GM18861 (cell line): ENCODE measurements around the gene MRPS18B.
"Not testable (repeated sequence)": the region's sequence is repeated elsewhere in the genome, so short reads cannot be mapped to it uniquely, and the experiment has no call there.

Experiments used
- ATAC-seq: cut with Tn5 transposase; IDR thresholded peaks from one replicate; pipeline ENCODE4 v1.9.1; 2021; ENCODE audit not compliant: unreplicated experiment

MRPS18B gene

DNA sequence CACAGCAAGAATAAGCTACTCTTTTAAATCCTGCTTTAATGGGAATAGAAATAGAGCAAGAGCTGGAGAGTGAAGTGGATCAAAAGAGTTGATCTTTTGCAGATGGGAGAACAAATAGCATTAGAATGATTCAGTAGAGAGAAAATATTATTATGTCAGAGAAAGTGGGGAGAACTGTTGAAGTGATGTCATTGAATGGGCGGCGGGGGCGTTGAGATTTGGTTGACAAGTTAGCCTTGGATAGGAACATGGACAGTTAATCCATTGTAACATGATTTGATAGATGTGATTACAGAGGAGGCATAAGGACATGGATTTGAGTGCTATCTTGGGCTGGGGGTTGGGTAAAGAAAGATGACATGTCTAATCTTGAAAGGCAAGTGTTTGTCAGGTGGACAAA, 18.2 kb downstream of the MRPS18B start:
- ATAC-seq: no peak

- no peak for ATAC-seq
Measured at GRCh38 chr6:30640481-30640880, 22.8 kb downstream of the MRPS18B start.

DNA sequence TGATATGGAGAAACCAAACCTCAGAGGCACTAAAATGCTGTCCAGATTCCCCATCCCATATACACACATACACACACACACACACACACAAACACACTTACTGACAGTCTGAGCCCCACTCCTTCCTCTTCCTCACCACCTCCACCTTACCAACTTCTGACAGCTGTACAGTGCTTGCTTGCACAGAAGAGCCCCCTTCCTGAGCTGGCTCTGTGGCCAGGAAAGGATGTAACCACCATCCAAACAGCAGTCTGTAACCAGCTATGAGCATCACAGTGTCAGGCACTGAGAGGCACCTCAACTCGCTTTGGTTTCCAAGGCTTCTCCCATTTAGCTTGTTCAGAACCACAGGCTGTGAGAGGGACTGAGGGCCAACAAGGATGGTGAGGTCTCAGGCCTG, 23.4 kb downstream of the MRPS18B start:
- ATAC-seq: no peak

- ATAC-seq: no peak
Measured at GRCh38 chr6:30643656-30644055, 26.0 kb downstream of the MRPS18B start.

DNA sequence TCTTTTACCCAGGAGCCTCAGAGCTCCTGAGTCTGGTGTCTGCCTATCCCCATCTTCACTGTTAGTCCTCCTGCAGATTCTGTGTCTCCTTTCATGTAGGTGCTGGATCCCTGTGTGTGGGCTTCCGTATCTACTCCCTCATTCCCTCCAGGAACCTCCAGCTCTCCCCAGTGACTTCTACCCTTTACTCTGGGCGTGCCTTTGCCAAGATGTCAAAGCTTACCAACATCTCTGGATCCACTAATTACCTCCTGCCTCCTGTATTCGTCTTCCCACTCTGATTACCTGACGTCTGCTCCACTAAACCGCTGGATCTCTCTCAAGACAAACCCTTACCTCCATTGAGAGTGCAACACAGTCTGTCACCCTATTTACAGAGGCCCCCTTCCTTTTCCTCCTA, 27.1 kb downstream of the MRPS18B start:
- no peak for ATAC-seq

DNA sequence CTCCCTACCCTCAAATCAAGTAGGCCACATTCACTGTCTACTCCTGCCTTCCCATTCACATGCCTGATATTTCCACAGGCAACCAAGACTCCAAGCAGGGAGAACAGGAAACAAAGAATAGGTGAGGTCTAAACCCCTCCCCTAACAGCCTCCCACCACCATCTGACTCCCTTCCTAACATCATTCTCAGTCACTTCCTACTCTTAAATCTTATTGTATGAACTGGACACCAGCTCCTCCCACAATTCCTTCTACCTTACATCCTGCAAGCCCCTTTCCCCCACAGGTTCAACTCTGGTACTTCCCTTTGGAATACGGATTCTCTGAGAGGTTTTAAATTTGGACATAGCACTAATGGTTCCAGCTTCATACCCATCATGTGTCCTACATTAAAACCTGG, 28.3 kb downstream of the MRPS18B start:
- ATAC-seq: no peak

GRCh38 chr6:30646450-30647241, 29.0 kb downstream of the MRPS18B start, which contains the start of gene C6orf136:
TSS of gene C6orf136 (plus strand) at chr6:30647133. CDS start at chr6:30647232, 99 bp downstream.
- ATAC-seq: peak; percentile 36

- peak; percentile 49 for ATAC-seq
Measured at GRCh38 chr6:30647242-30648116, 29.8 kb downstream of the MRPS18B start.

DNA sequence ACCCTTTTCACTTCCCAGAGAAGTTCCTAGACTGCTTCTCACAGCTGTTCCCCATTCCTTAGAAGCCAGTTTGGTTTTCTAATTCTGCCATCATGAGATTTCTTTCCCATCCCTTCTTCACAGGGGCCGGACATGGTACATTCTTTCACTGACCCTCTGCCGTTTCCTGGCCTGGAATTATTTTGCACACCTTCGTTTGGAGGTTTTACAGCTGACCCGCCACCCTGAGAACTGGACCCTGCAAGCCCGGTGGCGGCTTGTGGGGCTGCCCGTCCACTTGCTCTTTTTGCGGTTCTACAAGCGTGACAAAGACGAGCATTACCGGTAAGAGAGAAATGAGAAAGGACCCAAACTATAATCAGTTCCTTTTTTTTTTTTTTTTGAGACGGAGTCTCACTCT, 33.5 kb downstream of the MRPS18B start:
- no peak for ATAC-seq

GRCh38 chr6:30654798-30655742, 37.4 kb downstream of the MRPS18B start:
- ATAC-seq: no peak

DNA sequence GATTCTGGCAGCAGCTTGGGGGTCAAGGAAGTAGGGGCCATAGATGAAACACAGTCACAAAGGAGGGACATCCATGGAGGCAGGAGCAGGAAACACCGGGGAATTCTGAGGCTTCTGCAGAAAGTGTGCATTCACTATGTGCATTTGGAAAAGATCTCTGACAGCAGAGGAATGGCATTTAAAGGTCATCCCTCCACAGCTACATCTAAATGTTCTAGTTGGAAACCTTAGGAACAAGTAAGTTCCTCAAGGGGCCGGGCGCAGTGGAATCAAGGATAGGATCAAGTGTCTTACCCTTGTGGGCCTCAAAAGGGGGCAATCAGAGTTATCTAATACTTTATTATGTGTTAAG, 38.1 kb downstream of the MRPS18B start:
- no peak for ATAC-seq

GRCh38 chr6:30656513-30656912, 38.9 kb downstream of the MRPS18B start:
- ATAC-seq: no peak

GRCh38 chr6:30657454-30657853, 39.8 kb downstream of the MRPS18B start:
- no peak for ATAC-seq

DNA sequence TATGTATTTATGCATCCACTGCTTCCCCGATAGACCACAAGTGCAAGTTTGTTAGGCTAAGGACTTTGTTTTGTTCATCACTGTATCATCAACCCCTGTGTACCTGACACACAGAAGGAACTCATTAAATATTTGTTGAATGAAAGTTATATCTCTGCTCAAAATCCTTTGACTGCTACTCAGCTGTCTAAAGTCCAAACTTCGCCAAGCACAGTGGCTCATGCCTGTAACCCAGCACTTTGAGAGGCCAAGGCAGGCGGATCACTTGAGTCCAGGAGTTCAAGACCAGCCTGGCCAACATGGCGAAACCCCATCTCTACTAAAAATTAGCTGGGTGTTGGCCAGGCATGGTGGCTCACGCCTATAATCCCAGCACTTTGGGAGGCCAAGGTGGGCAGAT, 40.3 kb downstream of the MRPS18B start:
- ATAC-seq: not testable (repeated sequence)

DNA sequence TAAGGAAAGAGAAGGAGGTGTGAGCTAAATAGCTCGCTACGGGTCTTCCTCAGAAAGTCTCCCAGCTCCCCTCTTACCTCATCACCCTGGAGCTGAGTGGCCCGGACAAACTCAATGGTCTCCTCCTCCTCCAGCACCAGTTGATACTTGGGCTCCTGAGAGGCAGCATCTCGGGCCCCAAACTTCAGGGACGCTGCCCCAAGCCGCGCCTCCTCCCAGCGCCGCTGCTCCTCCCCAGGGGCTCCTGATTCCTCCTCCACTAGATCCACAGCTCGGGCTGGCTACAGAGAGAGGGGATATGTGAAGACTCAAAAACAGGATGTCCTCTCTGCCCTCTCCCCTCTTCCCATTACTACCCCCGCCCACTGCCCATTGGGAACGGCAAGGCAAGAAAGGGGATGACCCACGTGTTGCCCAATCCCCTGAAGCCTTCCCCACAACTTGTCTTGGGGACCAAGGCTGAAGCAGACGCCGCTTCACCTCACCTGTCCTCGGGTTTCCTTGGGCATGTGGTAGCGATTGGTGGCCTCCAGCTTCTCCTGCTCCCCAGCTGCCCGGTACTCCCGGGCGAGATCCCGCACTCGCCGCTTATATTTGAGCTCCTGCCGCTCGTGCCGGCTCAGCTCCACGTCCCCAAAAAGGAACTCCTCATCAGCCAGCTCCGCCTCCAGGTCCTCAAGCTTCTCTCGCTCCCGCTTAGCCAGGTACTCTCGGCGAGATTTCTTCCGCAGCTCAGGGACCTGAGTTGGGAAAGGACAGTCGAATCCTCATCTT, 47.5 kb downstream of the MRPS18B start:
- no peak for ATAC-seq

DNA sequence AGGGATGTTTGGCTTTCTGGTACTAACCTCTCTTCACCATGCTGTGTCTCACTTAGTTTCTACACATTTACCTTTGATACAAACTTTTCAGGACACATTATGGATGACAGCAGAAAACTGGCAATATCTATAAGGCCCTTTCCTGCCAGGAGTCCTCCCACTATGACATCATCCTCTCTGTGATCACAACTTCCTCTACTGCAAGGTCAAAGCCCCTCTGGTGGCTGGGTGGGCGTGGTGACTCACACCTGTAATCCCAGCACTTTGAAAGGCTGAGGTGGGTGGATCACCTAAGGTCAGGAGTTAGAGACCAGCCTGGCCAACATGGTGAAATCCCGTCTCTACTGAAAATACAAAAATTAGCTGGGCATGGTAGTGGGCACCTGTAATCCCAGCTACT, 48.7 kb downstream of the MRPS18B start:
- not testable (repeated sequence) for ATAC-seq

- no peak for ATAC-seq
Measured at GRCh38 chr6:30670760-30671527, 53.3 kb downstream of the MRPS18B start.

DNA sequence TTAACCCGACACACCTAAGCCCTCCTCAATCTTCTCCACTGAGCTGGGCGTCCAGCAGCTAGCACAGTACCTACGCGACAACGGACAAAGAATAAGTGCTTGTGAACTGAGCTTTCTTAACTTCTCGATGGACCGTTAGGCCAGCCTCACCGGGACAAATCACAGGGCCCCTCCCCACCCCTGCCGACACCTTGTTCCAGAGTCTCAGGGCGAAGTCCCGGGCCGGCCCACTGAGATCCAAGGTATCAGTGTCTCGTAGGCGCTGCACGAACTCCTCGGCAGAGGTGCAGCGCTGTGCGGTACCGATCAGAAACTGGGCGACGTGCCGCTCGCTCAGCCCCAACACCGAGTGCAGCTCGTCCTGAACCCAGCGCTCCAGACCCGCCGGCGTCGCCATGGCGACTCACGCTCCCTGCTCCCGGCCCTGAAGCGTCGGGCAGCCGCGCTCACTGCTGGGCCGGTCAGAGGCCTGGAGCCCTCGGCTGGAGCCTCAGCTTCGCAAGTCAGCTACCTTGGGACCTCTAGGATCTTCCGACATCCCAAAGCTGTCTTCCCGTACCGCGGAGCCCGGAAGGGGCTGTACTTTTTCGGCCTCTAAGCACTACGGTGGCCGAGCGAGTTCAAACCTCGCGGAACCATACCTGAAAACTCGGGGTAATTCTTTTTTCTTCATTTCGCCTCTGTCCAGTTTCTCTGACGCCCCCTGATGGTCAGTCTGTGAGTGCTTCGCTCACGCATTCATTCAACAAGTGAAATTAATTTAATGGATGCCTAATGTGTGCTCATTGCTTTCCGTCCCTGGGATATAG, 55.0 kb downstream of the MRPS18B start, which contains the start of gene DHX16:
Gene DHX16, minus strand, starts transcription at position 562 of the 809 bp plus-strand sequence. Its CDS starts 165 bp downstream, at position 397.
- ATAC-seq: peak; percentile 78
